Esophagus muscularis mucosa (tissue), 3 donors: Measurements from ENCODE around the gene NOXA1.

ENCODE experiments used
- POLR2AphosphoS5 ChIP-seq, 2 donors: sonication (generic); formaldehyde crosslinking; IDR thresholded peaks; one replicate each; pipeline ENCODE4 v1.6.1; 2017; ENCODE audit warnings: antibody characterized with exemption in 2 of 2
- TF ChIP-seq, protein P1 (sequence below), 3 experiments: fragments of 200-600 bp in 2 of 3; fragments of 450-650 bp in 1 of 3; sonication (generic) in 2 of 3; IDR thresholded peaks; one replicate each; pipeline ENCODE4 v1.5.1; 2017 to 2019; ENCODE audit warnings: antibody characterized with exemption in 3 of 3, mild to moderate bottlenecking in 2 of 3, moderate library complexity in 1 of 3

DNA sequence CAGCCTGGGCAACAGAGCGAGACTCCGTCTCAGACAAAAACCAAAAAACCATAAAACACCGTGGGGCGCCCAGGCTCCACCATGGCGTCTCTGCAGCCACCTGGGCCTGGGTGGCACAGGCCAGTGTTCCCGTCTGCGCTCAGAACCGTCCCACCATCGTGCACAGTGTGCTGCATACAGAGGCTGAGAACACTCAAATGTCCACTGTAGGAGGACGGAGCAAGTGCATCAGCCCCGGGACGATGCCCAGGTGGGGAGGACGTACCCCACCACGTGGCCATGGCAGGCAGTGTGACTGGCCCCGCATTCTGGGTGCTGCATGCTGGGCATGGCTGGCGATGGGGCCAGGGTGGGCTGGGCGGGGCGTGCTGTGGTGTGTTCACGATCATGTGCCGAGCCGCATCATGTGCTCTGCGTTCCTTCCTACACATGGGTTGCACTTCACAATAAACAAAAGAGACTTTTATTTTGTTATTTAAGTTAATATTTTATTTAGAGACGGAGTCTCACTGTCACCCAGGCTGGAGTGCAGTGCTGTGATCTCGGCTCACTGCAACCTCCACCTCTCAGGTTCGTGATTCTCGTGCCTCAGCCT is 38.0 kb upstream of the NOXA1 start:
- TF ChIP-seq, protein P1, sequence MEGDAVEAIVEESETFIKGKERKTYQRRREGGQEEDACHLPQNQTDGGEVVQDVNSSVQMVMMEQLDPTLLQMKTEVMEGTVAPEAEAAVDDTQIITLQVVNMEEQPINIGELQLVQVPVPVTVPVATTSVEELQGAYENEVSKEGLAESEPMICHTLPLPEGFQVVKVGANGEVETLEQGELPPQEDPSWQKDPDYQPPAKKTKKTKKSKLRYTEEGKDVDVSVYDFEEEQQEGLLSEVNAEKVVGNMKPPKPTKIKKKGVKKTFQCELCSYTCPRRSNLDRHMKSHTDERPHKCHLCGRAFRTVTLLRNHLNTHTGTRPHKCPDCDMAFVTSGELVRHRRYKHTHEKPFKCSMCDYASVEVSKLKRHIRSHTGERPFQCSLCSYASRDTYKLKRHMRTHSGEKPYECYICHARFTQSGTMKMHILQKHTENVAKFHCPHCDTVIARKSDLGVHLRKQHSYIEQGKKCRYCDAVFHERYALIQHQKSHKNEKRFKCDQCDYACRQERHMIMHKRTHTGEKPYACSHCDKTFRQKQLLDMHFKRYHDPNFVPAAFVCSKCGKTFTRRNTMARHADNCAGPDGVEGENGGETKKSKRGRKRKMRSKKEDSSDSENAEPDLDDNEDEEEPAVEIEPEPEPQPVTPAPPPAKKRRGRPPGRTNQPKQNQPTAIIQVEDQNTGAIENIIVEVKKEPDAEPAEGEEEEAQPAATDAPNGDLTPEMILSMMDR (IDR thresholded peaks at IDR 0.05) = no peak
- no peak for TF ChIP-seq POLR2AphosphoS5 (IDR thresholded peaks at IDR 0.05)
